Measurements from ENCODE around the gene RBBP7. TPM values are rescaled to one million over a fixed set of nuclear protein-coding genes. Genes with fewer than 3 reads are reported as not detected.

Gene RBBP7
- total and polyA plus RNA-seq, 2 of the 8 experiments (the other 6 are each of a cell fraction or from before 2014, with no cell fraction given) = 107 to 138 TPM

- no peak for TF ChIP-seq CHD7 (IDR thresholded peaks at IDR 0.05; ENCODE audit: insufficient replicate concordance, low read length)
- TF ChIP-seq BACH1 (IDR thresholded peaks at IDR 0.05; ENCODE audit: low read length) = no peak
- no peak for TF ChIP-seq ATF3 (IDR thresholded peaks at IDR 0.05; ENCODE audit: insufficient read depth, low read depth, low read length)
- no peak for TF ChIP-seq SIN3A (conservative IDR thresholded peaks at IDR 0.05 in 1 of 2, IDR thresholded peaks at IDR 0.05 in 1 of 2; ENCODE audit: low read depth in 1 of 2, low read length in 2 of 2)
- no peak for TF ChIP-seq GTF2F1 (IDR thresholded peaks at IDR 0.05; ENCODE audit: borderline replicate concordance, low read depth, low read length)
- no peak for TF ChIP-seq SIX5 (IDR thresholded peaks at IDR 0.05; ENCODE audit: low read depth, low read length)
- no peak for TF ChIP-seq RXRA (IDR thresholded peaks at IDR 0.05; ENCODE audit: insufficient read depth, low read depth, low read length)
- no peak for TF ChIP-seq JUND (IDR thresholded peaks at IDR 0.05; ENCODE audit: low read length)
- no peak for TF ChIP-seq BCL11A (IDR thresholded peaks at IDR 0.05; ENCODE audit: low read depth in 2 of 2, low read length in 2 of 2)
- TF ChIP-seq NRF1 (IDR thresholded peaks at IDR 0.05; ENCODE audit: low read depth, low read length) = no peak
- no peak for TF ChIP-seq TEAD4 (IDR thresholded peaks at IDR 0.05; ENCODE audit: low read depth, low read length)
- TF ChIP-seq CHD1 (IDR thresholded peaks at IDR 0.05; ENCODE audit: low read depth, low read length) = no peak
Measured at GRCh38 chrX:16876696-16877095, 6.5 kb upstream of the RBBP7 start (continued).

All from H1 (cell line).